Measurements from ENCODE around the gene AHCYL2.
"Not testable (repeated sequence)": the region's sequence is repeated elsewhere in the genome, so short reads cannot be mapped to it uniquely, and the experiment has no call there.

AHCYL2 gene

GRCh38 chr7:129348023-129348740 lies 123.4 kb downstream of the AHCYL2 start:
- no peak overlapping the region for H3K4me3 ChIP-seq (ENCODE audit: low read depth, low read length)
- DNase-seq (ENCODE audit: low read depth), result no peak
- TF ChIP-seq MAX (IDR thresholded peaks at IDR 0.05; ENCODE audit: low read depth, low read length) (no peak), MYC (IDR thresholded peaks at IDR 0.05; ENCODE audit: low read depth, low read length) (no peak), POLR2A (IDR thresholded peaks at IDR 0.05; ENCODE audit: extremely low read depth, insufficient read length) (no peak)
- TF ChIP-seq, protein P1, sequence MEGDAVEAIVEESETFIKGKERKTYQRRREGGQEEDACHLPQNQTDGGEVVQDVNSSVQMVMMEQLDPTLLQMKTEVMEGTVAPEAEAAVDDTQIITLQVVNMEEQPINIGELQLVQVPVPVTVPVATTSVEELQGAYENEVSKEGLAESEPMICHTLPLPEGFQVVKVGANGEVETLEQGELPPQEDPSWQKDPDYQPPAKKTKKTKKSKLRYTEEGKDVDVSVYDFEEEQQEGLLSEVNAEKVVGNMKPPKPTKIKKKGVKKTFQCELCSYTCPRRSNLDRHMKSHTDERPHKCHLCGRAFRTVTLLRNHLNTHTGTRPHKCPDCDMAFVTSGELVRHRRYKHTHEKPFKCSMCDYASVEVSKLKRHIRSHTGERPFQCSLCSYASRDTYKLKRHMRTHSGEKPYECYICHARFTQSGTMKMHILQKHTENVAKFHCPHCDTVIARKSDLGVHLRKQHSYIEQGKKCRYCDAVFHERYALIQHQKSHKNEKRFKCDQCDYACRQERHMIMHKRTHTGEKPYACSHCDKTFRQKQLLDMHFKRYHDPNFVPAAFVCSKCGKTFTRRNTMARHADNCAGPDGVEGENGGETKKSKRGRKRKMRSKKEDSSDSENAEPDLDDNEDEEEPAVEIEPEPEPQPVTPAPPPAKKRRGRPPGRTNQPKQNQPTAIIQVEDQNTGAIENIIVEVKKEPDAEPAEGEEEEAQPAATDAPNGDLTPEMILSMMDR (IDR thresholded peaks at IDR 0.05; ENCODE audit: low read depth, low read length), result no peak

- no peak overlapping the region for H3K4me3 ChIP-seq (ENCODE audit: low read depth, low read length)
- no peak for DNase-seq (ENCODE audit: low read depth)
- TF ChIP-seq, protein P1 (IDR thresholded peaks at IDR 0.05; ENCODE audit: low read depth, low read length), result no peak
- TF ChIP-seq POLR2A (IDR thresholded peaks at IDR 0.05; ENCODE audit: extremely low read depth, insufficient read length) (no peak), MYC (IDR thresholded peaks at IDR 0.05; ENCODE audit: low read depth, low read length) (no peak), MAX (IDR thresholded peaks at IDR 0.05; ENCODE audit: low read depth, low read length) (no peak)
Observed at GRCh38 chr7:129351320-129351719, 126.5 kb downstream of the AHCYL2 start.

DNA sequence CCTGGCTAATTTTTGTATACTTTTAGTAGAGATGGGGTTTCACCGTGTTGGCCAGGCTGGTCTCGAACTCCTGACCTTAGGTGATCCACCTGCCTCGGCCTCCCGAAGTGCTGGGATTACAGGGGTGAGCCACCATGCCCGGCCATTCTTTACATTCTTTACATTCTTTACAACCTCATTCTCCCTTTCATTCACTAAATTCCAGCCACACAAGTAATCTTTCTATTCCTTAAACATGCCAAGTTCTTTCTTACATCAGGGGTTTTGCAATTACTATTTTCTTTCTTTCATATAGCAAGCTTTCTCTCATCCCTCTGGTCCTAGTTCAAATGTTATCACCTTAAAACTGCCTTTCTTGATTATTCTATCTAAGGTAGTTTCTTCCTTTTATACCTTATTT lies 128.3 kb downstream of the AHCYL2 start:
- H3K4me3 ChIP-seq (ENCODE audit: low read depth, low read length); DNase-seq (ENCODE audit: low read depth): not testable (repeated sequence)

- TF ChIP-seq MYC (IDR thresholded peaks at IDR 0.05; ENCODE audit: low read depth, low read length) (no peak), POLR2A (IDR thresholded peaks at IDR 0.05; ENCODE audit: extremely low read depth, insufficient read length) (no peak)
- TF ChIP-seq, protein P1 (IDR thresholded peaks at IDR 0.05; ENCODE audit: low read depth, low read length), result no peak
- H3K4me3 ChIP-seq (ENCODE audit: low read depth, low read length), result no peak overlapping the region
- DNase-seq (ENCODE audit: low read depth), result peak; percentile 18
Observed at GRCh38 chr7:129354428-129355157, 129.8 kb downstream of the AHCYL2 start.

- no peak overlapping the region for H3K4me3 ChIP-seq (ENCODE audit: low read depth, low read length)
- no peak for DNase-seq (ENCODE audit: low read depth)
- TF ChIP-seq, protein P1 (IDR thresholded peaks at IDR 0.05; ENCODE audit: low read depth, low read length), result no peak
Observed at GRCh38 chr7:129356176-129356575, 131.3 kb downstream of the AHCYL2 start.

DNA sequence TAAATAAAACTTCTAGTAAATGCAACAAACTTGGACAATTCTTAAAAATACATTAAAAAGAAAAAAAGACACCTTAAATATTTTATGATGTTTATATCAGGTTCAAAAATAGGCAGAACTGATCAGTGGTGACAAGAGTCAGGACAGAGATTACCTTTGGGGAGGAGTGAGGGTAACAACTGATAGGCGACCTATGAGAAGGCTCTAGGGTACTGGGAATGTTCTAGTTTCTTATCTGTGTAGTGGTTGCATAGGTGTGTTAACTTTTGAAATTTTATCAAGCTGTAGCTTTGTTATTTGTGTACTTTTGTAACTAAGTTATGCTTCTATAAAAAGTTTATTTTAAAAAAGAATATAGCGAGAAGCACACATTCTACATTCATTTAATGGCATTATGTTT lies 134.3 kb downstream of the AHCYL2 start:
- no peak for DNase-seq (ENCODE audit: low read depth)
- TF ChIP-seq MAX (IDR thresholded peaks at IDR 0.05; ENCODE audit: low read depth, low read length) (no peak), MYC (IDR thresholded peaks at IDR 0.05; ENCODE audit: low read depth, low read length) (no peak), POLR2A (IDR thresholded peaks at IDR 0.05; ENCODE audit: extremely low read depth, insufficient read length) (no peak)
- TF ChIP-seq, protein P1 (IDR thresholded peaks at IDR 0.05; ENCODE audit: low read depth, low read length), result no peak
- no peak overlapping the region for H3K4me3 ChIP-seq (ENCODE audit: low read depth, low read length)

All from NB4 (cell line).